HG03066 (cell line): Measurements from ENCODE around the gene STEEP1.
"Not testable (repeated sequence)": the region's sequence is repeated elsewhere in the genome, so short reads cannot be mapped to it uniquely, and the experiment has no call there.

Source experiments
- ATAC-seq: cut with Tn5 transposase; IDR thresholded peaks from one replicate; pipeline ENCODE4 v1.9.1; 2021; ENCODE audit warnings: low read depth; ENCODE audit not compliant: unreplicated experiment

STEEP1 gene

GRCh38 chrX:119537487-119537886 is 27.7 kb downstream of the STEEP1 start:
- no peak for ATAC-seq

- ATAC-seq, result no peak
Observed at GRCh38 chrX:119529345-119530276, 35.6 kb downstream of the STEEP1 start.

- no peak for ATAC-seq
Observed at GRCh38 chrX:119523664-119524184, 41.5 kb downstream of the STEEP1 start.

- ATAC-seq, result no peak
Observed at GRCh38 chrX:119521246-119521645, 44.0 kb downstream of the STEEP1 start.

GRCh38 chrX:119518371-119518770 is 46.8 kb downstream of the STEEP1 start:
- ATAC-seq, result no peak

- ATAC-seq, result no peak
Observed at GRCh38 chrX:119516157-119516702, 49.0 kb downstream of the STEEP1 start.

- no peak for ATAC-seq
Observed at GRCh38 chrX:119512146-119512800, 52.9 kb downstream of the STEEP1 start.

- no peak for ATAC-seq
Observed at GRCh38 chrX:119507206-119507605, 58.0 kb downstream of the STEEP1 start.

- no peak for ATAC-seq
Observed at GRCh38 chrX:119505945-119506344, 59.3 kb downstream of the STEEP1 start.

GRCh38 chrX:119505145-119505544 is 60.1 kb downstream of the STEEP1 start:
- not testable (repeated sequence) for ATAC-seq

GRCh38 chrX:119503484-119503861 is 61.7 kb downstream of the STEEP1 start:
- no peak for ATAC-seq

GRCh38 chrX:119502727-119503483 is 62.3 kb downstream of the STEEP1 start:
- ATAC-seq, result no peak

- no peak for ATAC-seq
Observed at GRCh38 chrX:119501511-119502148, 63.6 kb downstream of the STEEP1 start.

- ATAC-seq, result no peak
Observed at GRCh38 chrX:119500061-119500800, 65.0 kb downstream of the STEEP1 start.

GRCh38 chrX:119497185-119497584 is 68.0 kb downstream of the STEEP1 start:
- no peak for ATAC-seq

GRCh38 chrX:119495734-119496726 is 69.2 kb downstream of the STEEP1 start:
- no peak for ATAC-seq

- not testable (repeated sequence) for ATAC-seq
Observed at GRCh38 chrX:119493851-119494495, 71.2 kb downstream of the STEEP1 start.

GRCh38 chrX:119492463-119492862 is 72.7 kb downstream of the STEEP1 start:
- no peak for ATAC-seq
